HepG2 (cell line): ENCODE results near the gene BAHCC1.

Source experiments
- CREB3 ChIP-seq: sonication (generic); formaldehyde crosslinking; IDR thresholded peaks from 2 replicates; pipeline ENCODE4 v1.5.0; 2020; ENCODE audit warnings: missing genetic modification reagents
- EZH2 ChIP-seq: conservative IDR thresholded peaks from 2 replicates; pipeline ENCODE4 v1.6.1; 2012; ENCODE audit warnings: mild to moderate bottlenecking, low read depth, low read length, moderate library complexity
- IRF9 ChIP-seq: sonication (generic); formaldehyde crosslinking; IDR thresholded peaks from 2 replicates; pipeline ENCODE4 v1.8.0; 2022; ENCODE audit warnings: missing genetic modification reagents, mild to moderate bottlenecking, borderline replicate concordance
- JARID2 ChIP-seq: sonication (generic); formaldehyde crosslinking; IDR thresholded peaks from 2 replicates; pipeline ENCODE4 v1.8.1; 2023; ENCODE audit warnings: missing genetic modification reagents, inconsistent platforms; ENCODE audit not compliant: insufficient replicate concordance
- POLR2AphosphoS5 ChIP-seq: IDR thresholded peaks from 2 replicates; pipeline ENCODE4 v1.6.1; 2012; ENCODE audit warnings: low read depth, low read length
- ZBTB7A ChIP-seq: sonication (generic); formaldehyde crosslinking; IDR thresholded peaks from 2 replicates; pipeline ENCODE4 v1.8.0; 2022; ENCODE audit warnings: mild to moderate bottlenecking, missing genetic modification reagents
- ZGPAT ChIP-seq: IDR thresholded peaks from 2 replicates; pipeline ENCODE4 v1.6.1; 2016; ENCODE audit warnings: mild to moderate bottlenecking
- ZNF143 ChIP-seq: sonication (generic); formaldehyde crosslinking; IDR thresholded peaks from 2 replicates; pipeline ENCODE4 v1.4.0; 2020; ENCODE audit warnings: missing genetic modification reagents
- ZNF362 ChIP-seq: sonication (generic); formaldehyde crosslinking; IDR thresholded peaks from 2 replicates; pipeline ENCODE4 v1.4.0; 2020; ENCODE audit warnings: missing genetic modification reagents, mild to moderate bottlenecking, borderline replicate concordance
- ZNF382 ChIP-seq: sonication (generic); formaldehyde crosslinking; IDR thresholded peaks from 2 replicates; pipeline ENCODE4 v1.5.0; 2020; ENCODE audit warnings: missing genetic modification reagents, mild to moderate bottlenecking, borderline replicate concordance
- TF ChIP-seq, protein P1 (sequence below): sonication (generic); formaldehyde crosslinking; IDR thresholded peaks from 2 replicates; pipeline ENCODE4 v1.5.0; 2020; ENCODE audit warnings: mild to moderate bottlenecking, missing genetic modification reagents, moderate library complexity
- TF ChIP-seq, protein P2 (sequence below): sonication (generic); formaldehyde crosslinking; IDR thresholded peaks from 2 replicates; pipeline ENCODE4 v1.4.0; 2020; ENCODE audit warnings: missing genetic modification reagents; ENCODE audit errors: not compliant biosample characterization

DNA sequence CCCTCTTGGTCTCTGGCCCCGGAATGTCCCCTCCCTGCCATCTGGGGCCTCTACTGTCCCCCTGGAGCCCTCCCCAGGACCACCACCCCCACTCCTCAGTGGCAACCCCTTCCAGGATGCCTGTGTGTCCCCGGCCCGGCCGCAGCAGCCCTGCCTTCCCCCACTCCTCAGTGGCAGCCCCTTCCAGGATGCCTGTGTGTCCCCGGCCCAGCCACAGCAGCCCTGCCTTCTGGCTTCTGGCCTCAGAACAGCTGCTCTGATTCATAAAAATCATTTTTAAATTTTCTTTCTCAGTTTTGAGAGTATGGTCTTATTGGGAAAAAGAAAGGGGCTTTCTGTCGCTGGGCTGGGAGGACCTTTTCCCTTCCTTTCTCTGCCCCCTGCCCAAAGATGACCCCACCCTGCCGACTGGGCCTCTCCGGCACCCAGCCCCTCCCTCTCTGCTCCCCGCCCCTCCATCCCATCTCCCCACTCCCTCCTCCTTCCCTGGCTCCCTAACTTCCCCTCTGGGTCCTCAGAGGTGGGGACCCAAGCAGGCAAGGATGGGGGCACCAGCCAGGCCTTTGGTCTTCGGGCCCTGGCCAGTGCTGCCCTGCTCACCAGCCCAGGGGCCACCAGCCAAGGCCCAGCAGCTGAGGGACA, 40.5 kb downstream of the BAHCC1 start:
- TF ChIP-seq ZNF362: no peak
- no peak for TF ChIP-seq ZNF143 (CRISPR knock-in tag)
- TF ChIP-seq ZNF382 (CRISPR knock-in tag): no peak
- no peak for TF ChIP-seq ZGPAT (CRISPR knock-in tag)
- TF ChIP-seq, protein P1, sequence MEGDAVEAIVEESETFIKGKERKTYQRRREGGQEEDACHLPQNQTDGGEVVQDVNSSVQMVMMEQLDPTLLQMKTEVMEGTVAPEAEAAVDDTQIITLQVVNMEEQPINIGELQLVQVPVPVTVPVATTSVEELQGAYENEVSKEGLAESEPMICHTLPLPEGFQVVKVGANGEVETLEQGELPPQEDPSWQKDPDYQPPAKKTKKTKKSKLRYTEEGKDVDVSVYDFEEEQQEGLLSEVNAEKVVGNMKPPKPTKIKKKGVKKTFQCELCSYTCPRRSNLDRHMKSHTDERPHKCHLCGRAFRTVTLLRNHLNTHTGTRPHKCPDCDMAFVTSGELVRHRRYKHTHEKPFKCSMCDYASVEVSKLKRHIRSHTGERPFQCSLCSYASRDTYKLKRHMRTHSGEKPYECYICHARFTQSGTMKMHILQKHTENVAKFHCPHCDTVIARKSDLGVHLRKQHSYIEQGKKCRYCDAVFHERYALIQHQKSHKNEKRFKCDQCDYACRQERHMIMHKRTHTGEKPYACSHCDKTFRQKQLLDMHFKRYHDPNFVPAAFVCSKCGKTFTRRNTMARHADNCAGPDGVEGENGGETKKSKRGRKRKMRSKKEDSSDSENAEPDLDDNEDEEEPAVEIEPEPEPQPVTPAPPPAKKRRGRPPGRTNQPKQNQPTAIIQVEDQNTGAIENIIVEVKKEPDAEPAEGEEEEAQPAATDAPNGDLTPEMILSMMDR (CRISPR knock-in tag): no peak
- TF ChIP-seq JARID2: no peak
- no peak for TF ChIP-seq POLR2AphosphoS5
- no peak for TF ChIP-seq ZBTB7A (CRISPR knock-in tag)
- no peak for TF ChIP-seq CREB3 (CRISPR knock-in tag)
- no peak for TF ChIP-seq IRF9 (CRISPR knock-in tag)
- TF ChIP-seq, protein P2, sequence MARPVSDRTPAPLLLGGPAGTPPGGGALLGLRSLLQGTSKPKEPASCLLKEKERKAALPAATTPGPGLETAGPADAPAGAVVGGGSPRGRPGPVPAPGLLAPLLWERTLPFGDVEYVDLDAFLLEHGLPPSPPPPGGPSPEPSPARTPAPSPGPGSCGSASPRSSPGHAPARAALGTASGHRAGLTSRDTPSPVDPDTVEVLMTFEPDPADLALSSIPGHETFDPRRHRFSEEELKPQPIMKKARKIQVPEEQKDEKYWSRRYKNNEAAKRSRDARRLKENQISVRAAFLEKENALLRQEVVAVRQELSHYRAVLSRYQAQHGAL (CRISPR knock-in tag): no peak
- no peak for TF ChIP-seq EZH2
